GM10266 (cell line): Measurements from ENCODE around the gene PSMB10.

Experiments
- DNase-seq: peaks from one replicate; pipeline ENCODE4 v3.0.0; 2012; ENCODE audit errors: extremely low spot score
- TF ChIP-seq, protein P1 (sequence below): IDR thresholded peaks from 2 replicates; pipeline ENCODE4 v1.5.1; 2012; ENCODE audit warnings: mild to moderate bottlenecking, low read depth; ENCODE audit not compliant: control insufficient read depth, insufficient read depth; ENCODE audit errors: missing control alignments

The PSMB10 gene

DNA sequence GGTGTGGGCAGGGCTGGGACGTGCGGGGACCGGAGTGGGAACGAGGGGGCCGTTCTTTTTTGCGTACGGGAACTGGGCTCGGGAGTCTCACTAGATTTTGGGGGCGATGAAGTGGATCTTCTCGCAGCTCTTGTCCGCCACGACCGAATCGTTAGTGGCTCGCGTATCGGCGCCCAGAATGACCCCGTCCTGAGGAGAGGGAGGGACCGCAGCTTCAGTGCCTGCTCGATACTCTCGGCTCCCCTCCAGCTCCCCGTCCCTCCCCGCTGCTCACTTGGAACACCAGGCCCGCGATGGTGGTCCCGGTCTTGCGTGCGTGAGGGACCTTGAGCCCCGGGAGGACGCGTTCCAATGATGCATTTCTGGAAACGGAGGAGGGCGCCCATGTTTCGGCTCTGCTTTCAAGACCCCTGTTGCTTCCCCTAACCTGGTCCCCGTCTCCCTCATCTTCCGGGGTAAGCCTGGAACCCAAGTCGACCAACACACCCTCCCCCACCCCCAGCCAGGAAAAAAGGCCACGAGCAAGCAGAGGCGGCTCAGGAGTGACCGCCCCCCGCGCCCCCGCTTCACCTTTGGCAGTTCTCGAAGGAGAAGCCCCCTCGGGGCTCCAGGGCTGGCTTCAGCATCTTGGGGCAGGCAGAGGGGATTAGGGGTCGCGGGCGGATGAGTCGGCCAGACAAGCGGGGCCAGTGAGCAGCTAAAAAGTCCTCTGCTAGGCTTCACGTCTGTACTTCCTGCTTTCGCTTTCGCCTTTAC, at the start of gene PSMB10:
Gene PSMB10, minus strand, starts transcription at position 727 of the 756 bp plus-strand sequence. Its CDS starts 101 bp downstream, at position 626.
- TF ChIP-seq, protein P1, sequence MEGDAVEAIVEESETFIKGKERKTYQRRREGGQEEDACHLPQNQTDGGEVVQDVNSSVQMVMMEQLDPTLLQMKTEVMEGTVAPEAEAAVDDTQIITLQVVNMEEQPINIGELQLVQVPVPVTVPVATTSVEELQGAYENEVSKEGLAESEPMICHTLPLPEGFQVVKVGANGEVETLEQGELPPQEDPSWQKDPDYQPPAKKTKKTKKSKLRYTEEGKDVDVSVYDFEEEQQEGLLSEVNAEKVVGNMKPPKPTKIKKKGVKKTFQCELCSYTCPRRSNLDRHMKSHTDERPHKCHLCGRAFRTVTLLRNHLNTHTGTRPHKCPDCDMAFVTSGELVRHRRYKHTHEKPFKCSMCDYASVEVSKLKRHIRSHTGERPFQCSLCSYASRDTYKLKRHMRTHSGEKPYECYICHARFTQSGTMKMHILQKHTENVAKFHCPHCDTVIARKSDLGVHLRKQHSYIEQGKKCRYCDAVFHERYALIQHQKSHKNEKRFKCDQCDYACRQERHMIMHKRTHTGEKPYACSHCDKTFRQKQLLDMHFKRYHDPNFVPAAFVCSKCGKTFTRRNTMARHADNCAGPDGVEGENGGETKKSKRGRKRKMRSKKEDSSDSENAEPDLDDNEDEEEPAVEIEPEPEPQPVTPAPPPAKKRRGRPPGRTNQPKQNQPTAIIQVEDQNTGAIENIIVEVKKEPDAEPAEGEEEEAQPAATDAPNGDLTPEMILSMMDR: peak; percentile 16
- peak; percentile 43 for DNase-seq

DNA sequence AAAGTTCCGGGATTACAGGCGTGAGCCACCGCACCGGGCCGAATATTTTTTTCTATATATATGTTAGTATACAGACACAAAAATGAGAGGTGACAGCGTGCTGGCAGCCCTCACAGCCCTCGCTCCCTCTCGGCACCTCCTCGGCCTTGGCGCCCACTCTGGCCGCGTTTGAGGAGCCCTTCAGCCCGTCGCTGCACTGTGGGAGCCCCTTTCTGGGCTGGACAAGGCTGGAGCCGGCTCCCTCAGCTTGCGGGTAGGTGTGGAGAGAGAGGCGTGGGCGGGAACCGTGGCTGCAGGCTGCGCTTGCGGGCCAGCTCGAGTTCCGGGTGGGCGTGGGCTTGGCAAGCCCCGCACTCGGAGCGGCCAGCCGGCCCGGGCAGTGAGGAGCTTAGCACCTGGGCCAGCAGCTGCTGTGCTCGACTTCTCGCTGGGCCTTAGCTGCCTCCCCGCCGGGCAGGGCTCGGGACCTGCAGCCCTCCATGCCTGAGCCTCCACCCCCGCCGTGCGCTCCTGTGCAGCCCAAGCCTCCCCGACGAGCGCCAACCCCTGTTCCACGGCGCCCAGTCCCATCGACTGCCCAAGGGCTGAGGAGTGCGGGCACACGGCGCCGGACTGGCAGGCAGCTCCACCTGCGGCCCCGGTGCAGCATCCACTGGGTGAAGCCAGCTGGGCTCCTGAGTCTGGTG, 45.5 kb upstream of the PSMB10 start:
- DNase-seq: no peak
- TF ChIP-seq, protein P1: no peak

- TF ChIP-seq, protein P1: peak; percentile 9
- no peak for DNase-seq
These were observed 43.5 kb upstream of the PSMB10 start, which contains the start of gene DPEP3 for GRCh38 chr16:67979955-67980678. DPEP3 (minus strand) TSS chr16:67980499; CDS start chr16:67980380, 119 bp downstream.

- no peak for DNase-seq
- TF ChIP-seq, protein P1: no peak
These were observed 41.0 kb upstream of the PSMB10 start for GRCh38 chr16:67977469-67978227.

DNA sequence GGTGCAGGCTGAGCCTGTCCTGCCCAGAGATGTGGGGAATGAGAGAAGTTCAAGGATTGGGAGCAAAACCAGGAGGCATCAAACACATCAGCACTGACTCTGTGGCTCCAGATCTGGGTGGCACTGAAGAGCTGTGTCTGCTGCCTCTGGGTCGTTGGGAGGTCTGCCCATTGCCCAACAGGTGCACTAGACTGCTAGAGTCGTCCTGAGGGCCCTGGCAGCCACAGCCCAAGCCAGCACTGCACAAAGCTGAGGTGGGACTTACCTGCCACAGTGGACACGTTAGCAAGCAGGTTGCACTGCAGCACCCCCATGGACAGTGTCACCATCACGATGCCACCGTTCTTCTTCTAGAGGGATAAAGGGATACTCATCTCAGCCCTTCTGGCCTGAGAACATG, 40.4 kb upstream of the PSMB10 start:
- TF ChIP-seq, protein P1: no peak
- DNase-seq: no peak

DNA sequence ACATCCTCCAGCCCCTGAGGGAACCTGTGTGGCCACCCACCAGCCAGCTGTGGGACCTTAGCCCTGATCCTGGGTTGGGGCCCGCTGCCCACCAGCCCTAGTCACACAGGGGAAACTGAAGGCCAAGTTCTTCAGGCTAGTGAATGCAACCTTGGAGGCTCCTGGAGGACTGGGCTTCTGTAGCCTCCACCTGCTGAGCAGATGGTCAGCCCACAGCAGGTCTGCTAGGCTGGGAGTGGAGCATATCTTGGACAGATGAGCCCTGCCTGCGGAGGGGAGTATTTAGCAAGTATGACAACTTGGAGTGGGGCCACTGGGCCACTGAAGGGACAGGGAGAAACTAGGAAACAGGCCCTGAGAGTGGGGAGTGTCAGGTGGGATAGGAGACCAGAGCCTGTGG, 39.6 kb upstream of the PSMB10 start:
- DNase-seq: no peak
- TF ChIP-seq, protein P1: no peak
